HepG2 (cell line): ENCODE results near the gene MRPS21. TPM values are rescaled to one million over a fixed set of nuclear protein-coding genes. Genes with fewer than 3 reads are reported as not detected.

Source experiments
- CEBPG ChIP-seq: IDR thresholded peaks from 2 replicates; pipeline ENCODE4 v1.6.1; 2016
- ETV5 ChIP-seq: IDR thresholded peaks from 2 replicates; pipeline ENCODE4 v1.6.1; 2018; ENCODE audit warnings: missing biosample characterization, missing genetic modification reagents, inconsistent platforms, borderline replicate concordance
- ETV6 ChIP-seq: sonication (generic); formaldehyde crosslinking; conservative IDR thresholded peaks from 2 replicates; pipeline ENCODE4 v1.4.0; 2020; ENCODE audit warnings: missing genetic modification reagents
- FOXC1 ChIP-seq: sonication (generic); formaldehyde crosslinking; IDR thresholded peaks from 2 replicates; pipeline ENCODE4 v1.8.0; 2022; ENCODE audit warnings: mild to moderate bottlenecking, missing genetic modification reagents, borderline replicate concordance
- HOXD1 ChIP-seq: sonication (generic); formaldehyde crosslinking; IDR thresholded peaks from 2 replicates; pipeline ENCODE4 v1.5.0; 2020; ENCODE audit warnings: missing genetic modification reagents
- KDM5B ChIP-seq: sonication (generic); formaldehyde crosslinking; IDR thresholded peaks from 2 replicates; pipeline ENCODE4 v1.4.0; 2020; ENCODE audit warnings: missing genetic modification reagents, mild to moderate bottlenecking, borderline replicate concordance
- MAFF ChIP-seq: IDR thresholded peaks from 2 replicates; pipeline ENCODE4 v1.6.1; 2011; ENCODE audit warnings: low read depth, low read length, improper control_type of control experiment
- MED1 ChIP-seq: sonication (generic); formaldehyde crosslinking; IDR thresholded peaks from 2 replicates; pipeline ENCODE4 v1.4.0; 2020; ENCODE audit warnings: missing genetic modification reagents
- MEF2D ChIP-seq: sonication (generic); formaldehyde crosslinking; IDR thresholded peaks from 2 replicates; pipeline ENCODE4 v1.5.1; 2020; ENCODE audit warnings: mild to moderate bottlenecking, missing genetic modification reagents
- MTF2 ChIP-seq: sonication (generic); formaldehyde crosslinking; IDR thresholded peaks from 2 replicates; pipeline ENCODE4 v1.5.0; 2020; ENCODE audit warnings: missing genetic modification reagents, borderline replicate concordance
- NCOR1 ChIP-seq: fragments of 200-600 bp; sonication (generic); IDR thresholded peaks from 2 replicates; pipeline ENCODE4 v1.7.0; 2017; ENCODE audit warnings: antibody characterized with exemption, low read length, borderline replicate concordance
- PHF8 ChIP-seq: sonication (generic); formaldehyde crosslinking; IDR thresholded peaks from 2 replicates; pipeline ENCODE4 v1.5.0; 2020; ENCODE audit warnings: missing genetic modification reagents
- PRMT3 ChIP-seq: sonication (generic); formaldehyde crosslinking; IDR thresholded peaks from 2 replicates; pipeline ENCODE4 v1.8.1; 2022; ENCODE audit warnings: low read depth, mild to moderate bottlenecking, moderate library complexity, missing genetic modification reagents, borderline replicate concordance
- RCOR2 ChIP-seq: IDR thresholded peaks from 2 replicates; pipeline ENCODE4 v1.6.1; 2016; ENCODE audit warnings: missing biosample characterization, missing genetic modification reagents
- SIN3B ChIP-seq: fragments of 150-350 bp; IDR thresholded peaks from 2 replicates; pipeline ENCODE4 v1.6.1; 2014; ENCODE audit warnings: low read length
- SNAPC4 ChIP-seq: sonication (generic); formaldehyde crosslinking; IDR thresholded peaks from 2 replicates; pipeline ENCODE4 v1.4.0; 2020; ENCODE audit warnings: mild to moderate bottlenecking, missing genetic modification reagents
- TCF7 ChIP-seq: sonication (generic); IDR thresholded peaks from 2 replicates; pipeline ENCODE4 v1.6.1; 2016; ENCODE audit warnings: antibody characterized with exemption, low read depth
- TP53 ChIP-seq: sonication (generic); formaldehyde crosslinking; conservative IDR thresholded peaks from 2 replicates; pipeline ENCODE4 v1.4.0; 2020; ENCODE audit warnings: missing genetic modification reagents
- ZNF232 ChIP-seq: sonication (generic); formaldehyde crosslinking; IDR thresholded peaks from 2 replicates; pipeline ENCODE4 v1.4.0; 2020; ENCODE audit warnings: missing genetic modification reagents, borderline replicate concordance
- ZNF263 ChIP-seq: sonication (generic); formaldehyde crosslinking; IDR thresholded peaks from 2 replicates; pipeline ENCODE4 v1.4.0; 2020; ENCODE audit warnings: missing genetic modification reagents
- ZNF331 ChIP-seq: sonication (generic); formaldehyde crosslinking; IDR thresholded peaks from 2 replicates; pipeline ENCODE4 v1.4.0; 2020; ENCODE audit warnings: missing genetic modification reagents
- ZNF614 ChIP-seq: IDR thresholded peaks from 2 replicates; pipeline ENCODE4 v1.6.1; 2018; ENCODE audit warnings: missing biosample characterization, missing genetic modification reagents, inconsistent platforms, borderline replicate concordance
- ZNF704 ChIP-seq: sonication (generic); formaldehyde crosslinking; IDR thresholded peaks from 2 replicates; pipeline ENCODE4 v1.8.1; 2023; ENCODE audit warnings: mild to moderate bottlenecking, inconsistent platforms, moderate library complexity, missing genetic modification reagents, borderline replicate concordance
- ZNF747 ChIP-seq: sonication (generic); formaldehyde crosslinking; IDR thresholded peaks from 2 replicates; pipeline ENCODE4 v1.8.1; 2023; ENCODE audit warnings: missing genetic modification reagents, mild to moderate bottlenecking, borderline replicate concordance
- polyA plus RNA-seq, 8 experiments: library from polyadenylated mRNA; depleted of rRNA in 3 of 8; stranded (reverse) in 7 of 8; unstranded in 1 of 8; fragments of >200 nt; fragmentation: Illumina TruSeq in 4 of 8; extraction: Trizol in 4 of 8; gene quantifications; 2 replicates each; pipeline versions ENCODE4 v1.2.1 to v1.2.3, GENCODE V29; 2011 to 2016; ENCODE audit warnings: low read depth in 4 of 8, missing spikeins in 1 of 8, mixed read lengths in 1 of 8; ENCODE audit not compliant: insufficient read depth in 1 of 8
- total RNA-seq, 5 experiments: library from RNA; depleted of rRNA; stranded (reverse); fragments of >200 nt; fragmentation: Illumina TruSeq; extraction: Trizol; gene quantifications; 2 replicates each; pipeline ENCODE4 v1.2.3, GENCODE V29; 2016; ENCODE audit warnings: low read depth in 1 of 5
- TF ChIP-seq, protein P1 (sequence below): sonication (generic); formaldehyde crosslinking; IDR thresholded peaks from 2 replicates; pipeline ENCODE4 v1.4.0; 2020; ENCODE audit warnings: mild to moderate bottlenecking, missing genetic modification reagents

Gene MRPS21
- total and polyA plus RNA-seq, 2 of the 13 experiments (the other 11 are each of a cell fraction or from before 2014, with no cell fraction given): 59.4 to 64.2 TPM

GRCh38 chr1:150268705-150269403 is 24.8 kb upstream of the MRPS21 start, which contains the start of gene APH1A (continued):
- no peak for TF ChIP-seq PRMT3
- TF ChIP-seq SIN3B: 0 out of 2 replicates have a peak, but pooled peaks have one; percentile 49
- TF ChIP-seq TP53 (CRISPR knock-in tag): 0 out of 2 replicates have a peak, but pooled peaks have one; percentile 37
- no peak for TF ChIP-seq ETV6
- TF ChIP-seq MTF2: no peak; the same call in 1 of the 2 replicates
- TF ChIP-seq MED1: peak; percentile 62
- TF ChIP-seq ZNF704 (CRISPR knock-in tag): peak; percentile 62; the same call in 1 of the 2 replicates
- TF ChIP-seq TCF7: no peak
- peak; percentile 61; the same call in 1 of the 2 replicates for TF ChIP-seq HOXD1 (CRISPR knock-in tag)
- TF ChIP-seq MAFF: no peak
- TF ChIP-seq, protein P1, sequence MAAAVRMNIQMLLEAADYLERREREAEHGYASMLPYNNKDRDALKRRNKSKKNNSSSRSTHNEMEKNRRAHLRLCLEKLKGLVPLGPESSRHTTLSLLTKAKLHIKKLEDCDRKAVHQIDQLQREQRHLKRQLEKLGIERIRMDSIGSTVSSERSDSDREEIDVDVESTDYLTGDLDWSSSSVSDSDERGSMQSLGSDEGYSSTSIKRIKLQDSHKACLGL (CRISPR knock-in tag): peak; percentile 48; the same call in 1 of the 2 replicates
- no peak for TF ChIP-seq FOXC1 (CRISPR knock-in tag)
- TF ChIP-seq RCOR2 (CRISPR knock-in tag): no peak
- TF ChIP-seq SNAPC4 (CRISPR knock-in tag): 0 out of 2 replicates have a peak, but pooled peaks have one; percentile 4
- peak; percentile 30; the same call in 1 of the 2 replicates for TF ChIP-seq ZNF614 (CRISPR knock-in tag)
- TF ChIP-seq MEF2D (CRISPR knock-in tag): peak; percentile 44
- TF ChIP-seq PHF8 (CRISPR knock-in tag): peak; percentile 88
- TF ChIP-seq KDM5B: peak; percentile 84; the same call in 1 of the 2 replicates
- peak; percentile 29; the same call in 1 of the 2 replicates for TF ChIP-seq NCOR1
- TF ChIP-seq ZNF232: peak; percentile 44; the same call in 1 of the 2 replicates
- TF ChIP-seq ZNF331 (CRISPR knock-in tag): peak; percentile 51; the same call in 1 of the 2 replicates
- TF ChIP-seq CEBPG (CRISPR knock-in tag): no peak
- TF ChIP-seq ZNF747: peak; percentile 85; the same call in 1 of the 2 replicates
- peak; percentile 67; the same call in 1 of the 2 replicates for TF ChIP-seq ETV5 (CRISPR knock-in tag)
- TF ChIP-seq ZNF263 (CRISPR knock-in tag): 0 out of 2 replicates have a peak, but pooled peaks have one; percentile 30
